ENCODE data around the gene ALK.

The ALK gene

DNA sequence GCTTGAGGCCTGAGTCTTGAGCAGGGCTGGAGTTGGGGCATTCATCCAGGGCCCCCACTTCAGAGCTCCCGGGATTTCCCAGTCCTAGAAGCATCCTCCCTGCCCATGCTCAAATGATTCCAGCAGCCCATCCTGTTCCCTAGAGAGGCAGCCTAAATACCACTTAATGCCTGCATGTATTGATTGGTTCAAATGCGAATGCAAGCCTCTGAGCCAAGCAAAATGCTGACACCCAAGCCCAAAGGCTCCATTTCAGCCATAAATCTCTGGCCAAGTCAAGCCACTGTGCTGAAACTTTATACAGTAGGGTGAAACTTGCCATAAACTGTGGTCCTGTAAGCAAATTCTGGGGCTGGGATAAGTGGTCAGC, 526.4 kb downstream of the ALK start:
- H3K9me3 ChIP-seq (replicated peaks; ENCODE audit: insufficient read depth, low read length) = no peaks in the 10 kb centered on the region
- no peak overlapping the region for H3K4me3 ChIP-seq (ENCODE audit: low read length)
- H3K79me2 ChIP-seq (ENCODE audit: low read length) = no peaks in the 10 kb centered on the region
- H3K36me3 ChIP-seq (replicated peaks; ENCODE audit: insufficient read depth, low read length) = no peaks in the 10 kb centered on the region
- H3K4me1 ChIP-seq (ENCODE audit: low read length) = no peaks in the 10 kb centered on the region
- no peak for DNase-seq
- H3K27me3 ChIP-seq (replicated peaks; ENCODE audit: insufficient read depth, low read length) = no peaks in the 10 kb centered on the region
- H4K20me1 ChIP-seq (ENCODE audit: insufficient read depth, low read length) = no peaks in the 10 kb centered on the region
- no peak overlapping the region for H2AFZ ChIP-seq (ENCODE audit: low read length)
- no peaks in the 10 kb centered on the region for H3K9me2 ChIP-seq (replicated peaks; ENCODE audit: insufficient read depth, low read length)
- no peak overlapping the region for H3K9ac ChIP-seq (ENCODE audit: low read length)
- H3K4me2 ChIP-seq (ENCODE audit: low read depth, low read length) = no peak overlapping the region
- H3F3A ChIP-seq (ENCODE audit: insufficient read depth, low read length) = no peaks in the 10 kb centered on the region
- TF ChIP-seq, protein P1, sequence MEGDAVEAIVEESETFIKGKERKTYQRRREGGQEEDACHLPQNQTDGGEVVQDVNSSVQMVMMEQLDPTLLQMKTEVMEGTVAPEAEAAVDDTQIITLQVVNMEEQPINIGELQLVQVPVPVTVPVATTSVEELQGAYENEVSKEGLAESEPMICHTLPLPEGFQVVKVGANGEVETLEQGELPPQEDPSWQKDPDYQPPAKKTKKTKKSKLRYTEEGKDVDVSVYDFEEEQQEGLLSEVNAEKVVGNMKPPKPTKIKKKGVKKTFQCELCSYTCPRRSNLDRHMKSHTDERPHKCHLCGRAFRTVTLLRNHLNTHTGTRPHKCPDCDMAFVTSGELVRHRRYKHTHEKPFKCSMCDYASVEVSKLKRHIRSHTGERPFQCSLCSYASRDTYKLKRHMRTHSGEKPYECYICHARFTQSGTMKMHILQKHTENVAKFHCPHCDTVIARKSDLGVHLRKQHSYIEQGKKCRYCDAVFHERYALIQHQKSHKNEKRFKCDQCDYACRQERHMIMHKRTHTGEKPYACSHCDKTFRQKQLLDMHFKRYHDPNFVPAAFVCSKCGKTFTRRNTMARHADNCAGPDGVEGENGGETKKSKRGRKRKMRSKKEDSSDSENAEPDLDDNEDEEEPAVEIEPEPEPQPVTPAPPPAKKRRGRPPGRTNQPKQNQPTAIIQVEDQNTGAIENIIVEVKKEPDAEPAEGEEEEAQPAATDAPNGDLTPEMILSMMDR (IDR thresholded peaks at IDR 0.05; ENCODE audit: low read length) = no peak
- TF ChIP-seq EZH2 (optimal IDR thresholded peaks at IDR 0.05; ENCODE audit: low read depth, low read length) = no peak
- no peak for TF ChIP-seq EZH2phosphoT487 (IDR thresholded peaks at IDR 0.05; ENCODE audit: low read length)
- no peak overlapping the region for H3K27ac ChIP-seq (ENCODE audit: low read length)

DNA sequence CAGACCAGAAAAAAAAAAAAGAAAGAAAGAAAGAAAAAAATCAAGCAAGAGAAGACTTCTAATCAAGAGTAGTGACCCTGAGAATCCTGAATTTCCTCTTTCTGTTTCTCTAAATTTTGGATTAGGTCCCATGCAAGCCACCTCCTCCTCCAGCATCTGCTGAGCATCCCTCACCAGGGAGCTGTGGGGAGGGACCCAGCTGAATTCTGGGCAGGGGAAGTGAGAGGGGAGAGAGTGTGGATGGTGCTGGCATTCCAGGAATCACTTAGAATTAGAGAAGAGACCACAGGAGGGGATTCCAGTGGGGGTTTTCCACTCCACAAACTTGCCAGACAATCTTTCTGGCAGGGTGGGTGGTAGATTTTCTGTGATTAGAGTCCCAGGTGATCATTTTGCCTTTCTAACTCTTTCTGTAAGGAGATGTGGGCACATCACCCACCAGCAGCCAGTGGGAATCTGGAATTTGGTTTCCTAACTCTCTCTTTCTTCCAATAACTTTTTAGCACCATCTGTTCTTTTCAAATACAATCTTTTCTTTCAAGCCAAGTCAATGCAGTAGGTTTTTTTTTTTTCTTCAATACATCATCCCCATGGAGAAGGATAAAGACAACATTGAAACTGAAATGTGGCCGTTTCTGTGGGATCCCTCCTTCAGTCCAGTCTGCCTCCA, 526.9 kb downstream of the ALK start:
- no peak for DNase-seq
- no peak overlapping the region for H3K27ac ChIP-seq (ENCODE audit: low read length)
- H3K27me3 ChIP-seq (replicated peaks; ENCODE audit: insufficient read depth, low read length) = no peaks in the 10 kb centered on the region
- H4K20me1 ChIP-seq (ENCODE audit: insufficient read depth, low read length) = no peaks in the 10 kb centered on the region
- H3K9me3 ChIP-seq (replicated peaks; ENCODE audit: insufficient read depth, low read length) = no peaks in the 10 kb centered on the region
- H3K4me1 ChIP-seq (ENCODE audit: low read length) = no peaks in the 10 kb centered on the region
- no peaks in the 10 kb centered on the region for H3K9me2 ChIP-seq (replicated peaks; ENCODE audit: insufficient read depth, low read length)
- no peak overlapping the region for H2AFZ ChIP-seq (ENCODE audit: low read length)
- H3K36me3 ChIP-seq (replicated peaks; ENCODE audit: insufficient read depth, low read length) = no peaks in the 10 kb centered on the region
- TF ChIP-seq EZH2 (optimal IDR thresholded peaks at IDR 0.05; ENCODE audit: low read depth, low read length) = no peak
- H3K9ac ChIP-seq (ENCODE audit: low read length) = no peak overlapping the region
- H3F3A ChIP-seq (ENCODE audit: insufficient read depth, low read length) = no peaks in the 10 kb centered on the region
- no peaks in the 10 kb centered on the region for H3K79me2 ChIP-seq (ENCODE audit: low read length)
- no peak overlapping the region for H3K4me2 ChIP-seq (ENCODE audit: low read depth, low read length)
- no peak overlapping the region for H3K4me3 ChIP-seq (ENCODE audit: low read length)

DNA sequence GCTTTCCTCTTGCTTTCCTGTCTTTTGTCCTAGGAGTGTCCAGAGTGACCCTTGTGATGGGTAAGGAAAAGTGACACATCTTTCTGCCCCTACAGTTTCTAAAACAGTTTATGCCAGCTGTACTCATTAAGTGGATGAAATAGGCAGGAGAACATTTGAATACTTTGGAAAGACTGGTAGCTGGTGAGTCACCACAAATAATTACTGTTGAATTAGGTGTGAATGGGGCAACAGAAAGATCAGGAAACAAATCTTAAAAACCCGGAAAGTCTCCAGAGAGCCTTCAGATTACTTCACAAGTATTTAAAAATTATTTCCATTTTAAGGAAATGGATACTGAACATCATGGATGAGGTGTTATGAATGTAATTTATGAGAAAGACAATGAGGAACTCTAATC, 527.7 kb downstream of the ALK start:
- Histone ChIP-seq H4K20me1 (ENCODE audit: insufficient read depth, low read length) (no peaks in the 10 kb centered on the region), H3K4me3 (ENCODE audit: low read length) (no peak overlapping the region), H3K27me3 (replicated peaks; ENCODE audit: insufficient read depth, low read length) (no peaks in the 10 kb centered on the region), H3K9ac (ENCODE audit: low read length) (no peak overlapping the region), H3K79me2 (ENCODE audit: low read length) (no peaks in the 10 kb centered on the region), H3K9me3 (replicated peaks; ENCODE audit: insufficient read depth, low read length) (no peaks in the 10 kb centered on the region), H3K9me2 (replicated peaks; ENCODE audit: insufficient read depth, low read length) (no peaks in the 10 kb centered on the region), H3F3A (ENCODE audit: insufficient read depth, low read length) (no peaks in the 10 kb centered on the region), H3K4me1 (ENCODE audit: low read length) (no peaks in the 10 kb centered on the region), H3K4me2 (ENCODE audit: low read depth, low read length) (no peak overlapping the region), H3K27ac (ENCODE audit: low read length) (no peak overlapping the region), H3K36me3 (replicated peaks; ENCODE audit: insufficient read depth, low read length) (no peaks in the 10 kb centered on the region), H2AFZ (ENCODE audit: low read length) (no peak overlapping the region)
- no peak for TF ChIP-seq EZH2phosphoT487 (IDR thresholded peaks at IDR 0.05; ENCODE audit: low read length)
- TF ChIP-seq EZH2 (optimal IDR thresholded peaks at IDR 0.05; ENCODE audit: low read depth, low read length) = no peak
- TF ChIP-seq, protein P1 (IDR thresholded peaks at IDR 0.05; ENCODE audit: low read length) = no peak
- no peak for DNase-seq

DNA sequence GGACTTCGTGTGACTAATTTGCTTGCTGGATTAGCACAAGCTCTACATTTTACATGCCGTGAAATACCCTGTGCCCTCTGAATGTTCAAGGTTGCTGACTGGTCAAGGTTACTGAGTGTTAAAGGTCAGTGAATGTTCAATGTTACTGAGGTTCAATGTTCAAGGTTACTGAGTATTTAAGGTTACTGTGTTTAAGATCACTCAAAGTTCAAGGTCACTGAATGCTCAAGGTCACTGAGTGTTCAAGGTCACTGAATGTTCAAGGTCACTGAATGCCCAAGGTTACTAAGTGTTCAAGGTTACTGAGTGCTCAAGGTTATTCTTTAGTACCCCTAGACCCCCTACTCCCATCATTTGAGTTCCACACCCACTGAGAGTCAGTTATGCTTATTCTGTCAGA, 528.6 kb downstream of the ALK start:
- Histone ChIP-seq H3K27ac (ENCODE audit: low read length) (no peak overlapping the region), H3K36me3 (replicated peaks; ENCODE audit: insufficient read depth, low read length) (no peaks in the 10 kb centered on the region), H3K9me3 (replicated peaks; ENCODE audit: insufficient read depth, low read length) (no peaks in the 10 kb centered on the region), H3K79me2 (ENCODE audit: low read length) (no peaks in the 10 kb centered on the region), H3K4me2 (ENCODE audit: low read depth, low read length) (no peak overlapping the region), H2AFZ (ENCODE audit: low read length) (no peak overlapping the region), H3K9ac (ENCODE audit: low read length) (no peak overlapping the region), H3F3A (ENCODE audit: insufficient read depth, low read length) (no peaks in the 10 kb centered on the region), H3K9me2 (replicated peaks; ENCODE audit: insufficient read depth, low read length) (no peaks in the 10 kb centered on the region), H4K20me1 (ENCODE audit: insufficient read depth, low read length) (no peaks in the 10 kb centered on the region), H3K27me3 (replicated peaks; ENCODE audit: insufficient read depth, low read length) (no peaks in the 10 kb centered on the region), H3K4me1 (ENCODE audit: low read length) (no peaks in the 10 kb centered on the region), H3K4me3 (ENCODE audit: low read length) (no peak overlapping the region)
- DNase-seq = no peak
- TF ChIP-seq EZH2phosphoT487 (IDR thresholded peaks at IDR 0.05; ENCODE audit: low read length) = no peak
